ENCODE measurements around the gene ARL2.

ARL2 gene

GRCh38 chr11:65051398-65051858 lies 37.5 kb downstream of the ARL2 start:
- POLR2A ChIA-PET (ENCODE audit: low non-redundant PET): no interaction called here
- no peak overlapping the region for H3K27ac ChIP-seq
- no peak for DNase-seq (ENCODE audit: low spot score)
- CTCF ChIA-PET: interaction anchor here (0.7 kb wide), 1 partner anchor 102 kb away, joined by 3 read pairs; no protein-coding TSS in a partner anchor
- TF ChIP-seq, protein P1, sequence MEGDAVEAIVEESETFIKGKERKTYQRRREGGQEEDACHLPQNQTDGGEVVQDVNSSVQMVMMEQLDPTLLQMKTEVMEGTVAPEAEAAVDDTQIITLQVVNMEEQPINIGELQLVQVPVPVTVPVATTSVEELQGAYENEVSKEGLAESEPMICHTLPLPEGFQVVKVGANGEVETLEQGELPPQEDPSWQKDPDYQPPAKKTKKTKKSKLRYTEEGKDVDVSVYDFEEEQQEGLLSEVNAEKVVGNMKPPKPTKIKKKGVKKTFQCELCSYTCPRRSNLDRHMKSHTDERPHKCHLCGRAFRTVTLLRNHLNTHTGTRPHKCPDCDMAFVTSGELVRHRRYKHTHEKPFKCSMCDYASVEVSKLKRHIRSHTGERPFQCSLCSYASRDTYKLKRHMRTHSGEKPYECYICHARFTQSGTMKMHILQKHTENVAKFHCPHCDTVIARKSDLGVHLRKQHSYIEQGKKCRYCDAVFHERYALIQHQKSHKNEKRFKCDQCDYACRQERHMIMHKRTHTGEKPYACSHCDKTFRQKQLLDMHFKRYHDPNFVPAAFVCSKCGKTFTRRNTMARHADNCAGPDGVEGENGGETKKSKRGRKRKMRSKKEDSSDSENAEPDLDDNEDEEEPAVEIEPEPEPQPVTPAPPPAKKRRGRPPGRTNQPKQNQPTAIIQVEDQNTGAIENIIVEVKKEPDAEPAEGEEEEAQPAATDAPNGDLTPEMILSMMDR (conservative IDR thresholded peaks at IDR 0.05; ENCODE audit: low read depth): no peak

DNA sequence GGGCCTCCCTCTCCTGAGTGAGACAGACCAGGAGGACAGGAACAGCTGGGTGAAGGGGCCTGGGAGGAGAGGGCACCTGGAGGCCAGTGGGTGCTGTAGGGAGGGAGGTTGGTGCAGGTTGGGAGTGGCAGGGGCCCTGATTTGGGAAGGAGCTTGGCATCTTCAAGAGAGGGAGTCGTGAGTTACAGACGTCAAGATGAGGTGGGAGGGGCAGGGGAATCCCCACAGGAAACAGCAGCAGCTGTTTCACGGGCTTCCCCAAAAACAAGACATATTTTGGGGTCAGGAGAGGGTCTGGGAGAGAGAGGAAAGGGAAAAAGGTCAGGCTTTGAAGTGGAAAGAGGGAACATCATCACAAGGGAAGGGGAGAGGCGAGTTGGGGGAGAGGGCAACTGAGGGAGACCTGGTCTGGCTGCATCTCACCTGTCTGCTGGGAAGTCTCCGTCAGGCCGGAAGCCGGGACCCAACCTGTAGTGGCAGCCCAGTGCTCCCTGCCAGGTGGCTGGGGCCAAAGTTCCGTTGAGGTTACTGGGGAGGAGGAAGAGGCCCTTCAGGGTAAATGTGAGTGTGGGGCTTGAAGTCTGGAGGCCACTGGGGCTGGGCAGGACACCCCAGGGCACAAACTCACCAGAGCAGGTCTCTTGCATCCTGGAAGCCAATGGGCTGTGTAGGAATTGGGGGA lies 40.0 kb downstream of the ARL2 start:
- DNase-seq (ENCODE audit: low spot score): no peak
- CTCF ChIA-PET: no interaction called here
- TF ChIP-seq, protein P1 (conservative IDR thresholded peaks at IDR 0.05; ENCODE audit: low read depth): no peak
- H3K27ac ChIP-seq: no peak overlapping the region
- POLR2A ChIA-PET (ENCODE audit: low non-redundant PET): no interaction called here

DNA sequence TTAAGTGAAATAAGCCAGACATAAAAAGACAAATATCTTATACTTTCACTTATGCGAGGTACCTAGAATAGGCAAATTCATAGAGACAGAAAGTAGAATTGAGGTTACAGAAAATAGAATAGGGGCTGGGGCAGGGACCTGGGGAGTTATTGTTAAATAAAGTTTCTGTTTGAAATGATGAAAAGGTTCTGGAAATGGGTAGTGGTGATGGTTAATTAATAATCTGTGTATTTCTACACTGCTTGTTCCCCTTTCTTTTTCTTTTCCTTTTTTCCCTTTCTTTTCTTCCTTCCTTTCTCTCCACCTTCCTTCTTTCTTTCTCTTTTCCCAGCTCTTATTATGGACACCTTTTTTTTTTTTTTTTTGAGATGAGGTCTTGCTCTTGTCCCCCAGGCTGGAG lies 41.6 kb downstream of the ARL2 start:
- DNase-seq (ENCODE audit: low spot score): no peak
- CTCF ChIA-PET: no interaction called here
- POLR2A ChIA-PET (ENCODE audit: low non-redundant PET): no interaction called here
- no peak overlapping the region for H3K27ac ChIP-seq
- TF ChIP-seq, protein P1 (conservative IDR thresholded peaks at IDR 0.05; ENCODE audit: low read depth): no peak

GRCh38 chr11:65056999-65057398 lies 43.0 kb downstream of the ARL2 start:
- no peak overlapping the region for H3K27ac ChIP-seq
- DNase-seq (ENCODE audit: low spot score): no peak
- POLR2A ChIA-PET (ENCODE audit: low non-redundant PET): no interaction called here
- CTCF ChIA-PET: interaction anchor here (0.9 kb wide), 1 partner anchor 19 kb away, joined by 3 read pairs; no protein-coding TSS in a partner anchor
- TF ChIP-seq, protein P1 (conservative IDR thresholded peaks at IDR 0.05; ENCODE audit: low read depth): no peak

- ChIA-PET CTCF (interaction anchor here (0.9 kb wide), 1 partner anchor 18 kb away, joined by 3 read pairs; no protein-coding TSS in a partner anchor), POLR2A (ENCODE audit: low non-redundant PET) (no interaction called here)
- no peak for DNase-seq (ENCODE audit: low spot score)
- TF ChIP-seq, protein P1 (conservative IDR thresholded peaks at IDR 0.05; ENCODE audit: low read depth): no peak
- H3K27ac ChIP-seq: no peak overlapping the region
Measured at GRCh38 chr11:65057526-65057925, 43.6 kb downstream of the ARL2 start.

DNA sequence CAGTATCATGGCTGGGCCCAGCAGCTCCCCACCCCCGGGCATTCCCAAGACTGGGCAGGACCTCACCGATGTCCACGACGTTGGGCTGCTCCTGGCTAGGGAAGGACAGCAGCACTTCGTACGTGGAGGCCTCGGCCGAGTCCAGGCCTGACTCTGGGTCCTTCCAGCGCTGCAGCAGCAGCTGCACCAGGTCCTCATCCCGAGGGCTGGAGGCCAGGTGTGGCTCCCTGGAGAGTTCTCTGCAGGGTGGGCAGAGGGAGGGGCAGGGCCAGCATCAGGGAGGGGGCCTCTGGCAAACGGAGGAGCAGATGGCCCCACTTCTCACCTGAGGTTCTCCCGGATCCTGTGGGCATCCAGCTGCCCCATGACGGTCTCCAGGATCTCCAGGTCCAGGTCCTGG lies 44.1 kb downstream of the ARL2 start:
- POLR2A ChIA-PET (ENCODE audit: low non-redundant PET): interaction anchor here (0.5 kb wide), 1 partner anchor 25 kb away, joined by 3 read pairs; no protein-coding TSS in a partner anchor
- DNase-seq (ENCODE audit: low spot score): no peak
- no peak overlapping the region for H3K27ac ChIP-seq
- CTCF ChIA-PET: interaction anchor here (0.9 kb wide), 1 partner anchor 18 kb away, joined by 3 read pairs; no protein-coding TSS in a partner anchor
- TF ChIP-seq, protein P1 (conservative IDR thresholded peaks at IDR 0.05; ENCODE audit: low read depth): no peak
